Pancreas (tissue), 10 donors: Measurements from ENCODE around the gene ARCN1. TPM values are rescaled to one million over a fixed set of nuclear protein-coding genes. Genes with fewer than 3 reads are reported as not detected.
"Not testable (repeated sequence)": the region's sequence is repeated elsewhere in the genome, so short reads cannot be mapped to it uniquely, and the experiment has no call there.

Experiments used
- ATAC-seq, 4 donors: fragments of 200-7000 bp; cut with Tn5 transposase; one replicate each; pipeline versions ENCODE4 v1.8.0 to v1.9.1; 2020; ENCODE audit warnings: mild to moderate bottlenecking in 4 of 4, moderate library complexity in 4 of 4
- DNase-seq, 6 donors: peaks; one replicate each; pipeline ENCODE4 v3.0.0-alpha.2; 2020
- FAIRE-seq: peaks from 2 replicates; lab custom pipeline; 2012; peaks lifted over from hg19 to GRCh38; lab: Jason Lieb, UNC
- H3K27ac ChIP-seq, 4 donors: fragments of 200-600 bp; sonication (generic); 1 replicate in 3 of 4; 2 replicates in 1 of 4; pipeline versions ENCODE4 v1.5.0 to v1.8.0; 2020
- H3K27me3 ChIP-seq, 4 donors: fragments of 200-600 bp; one replicate each; pipeline ENCODE4 v1.8.0; 2021
- H3K36me3 ChIP-seq, 3 donors: fragments of 200-600 bp; sonication (generic) in 1 of 3; one replicate each; pipeline versions ENCODE4 v1.5.0 to v1.8.0; 2020 to 2021
- H3K4me1 ChIP-seq, 3 donors: fragments of 200-600 bp; one replicate each; pipeline ENCODE4 v1.8.0; 2021
- H3K4me3 ChIP-seq, 4 donors: fragments of 200-600 bp; sonication (generic) in 2 of 4; one replicate each; pipeline versions ENCODE4 v1.5.0 to v1.8.0; 2020 to 2021
- H3K9me3 ChIP-seq, 4 donors: fragments of 200-600 bp; one replicate each; pipeline ENCODE4 v1.8.0; 2021
- CTCF ChIP-seq, 4 donors: fragments of 200-600 bp; sonication (generic) in 3 of 4; IDR thresholded peaks; one replicate each; pipeline versions ENCODE4 v1.5.0 to v1.8.0; 2021; ENCODE audit warnings: antibody characterized with exemption in 4 of 4
- WGBS, 2 donors: extraction: QIAGEN DNeasy Blood & Tissue Kit; methylation state at CpG; one replicate each; pipeline ENCODE4 v1.1.7; 2013; 5-methylcytosine and 5-hydroxymethylcytosine counted together
- intact Hi-C, 3 donors: fragments of 100-400 bp; cut with DNase I; formaldehyde crosslinking; loops; one replicate each; pipeline versions ENCODE4 v1.11.1 to v1.14.2; 2022
- polyA plus RNA-seq, 2 donors: library from polyadenylated mRNA; stranded (reverse); fragments of 200-250 nt; gene quantifications; one replicate each; pipeline ENCODE4 v1.2.3, GENCODE V29; 2013
- total RNA-seq, 6 donors: library from RNA; stranded (reverse); fragmentation: NEBNext Ultra II Directional in 4 of 6; extraction: Animal tissue kit (Norgen Biotek cat#: 25700) in 4 of 6; gene quantifications; one replicate each; pipeline versions ENCODE4 v1.2.1 to v1.2.4, GENCODE V29; 2021 to 2023
- donor health status: healthy with polysubstance abuse.
- donor health status: DM: no; HTN: no; CAD: no; lungs with moderate emphysema.
- donor health status: DM: no; HTN: no; CAD: no.
- donor health status: control.
- donor health status: control.
- donor health status: Bipolar disorder and iron deficiency.
- donor health status: DM: yes; HTN: yes; CAD: no.
- donor health status: DM: no; HTN: no; CAD: no.
- donor health status: DM: no; HTN: no; CAD: no.
- donor health status: DM: yes; HTN: yes; CAD: no.

ARCN1 gene
- total and polyA plus RNA-seq, 8 donors = 39.8 to 105 (median 86.3) TPM

- H3K4me1 ChIP-seq = no peaks in the 10 kb centered on the region
- peaks cover 0 to 5% (median 3%) of the 10 kb centered on the region in 3 donors for H3K36me3 ChIP-seq
- ATAC-seq (no peak), FAIRE-seq (no peak), DNase-seq (no peak)
- no peak overlapping the region for H3K4me3 ChIP-seq
- TF ChIP-seq CTCF (IDR thresholded peaks at IDR 0.05) = no peak
- 88 to 94% methylated on average over 4 of the region's 4 CpGs for WGBS, 2 donors
- H3K9me3 ChIP-seq = no peaks in the 10 kb centered on the region
- H3K27ac ChIP-seq = no peak overlapping the region
- intact Hi-C loops = no loop called here
- no peaks in the 10 kb centered on the region for H3K27me3 ChIP-seq
Observed at GRCh38 chr11:118560806-118561205, 11.4 kb upstream of the ARCN1 start.

GRCh38 chr11:118565051-118565450 lies 7.2 kb upstream of the ARCN1 start:
- Histone ChIP-seq H3K36me3 (no peaks in the 10 kb centered on the region), H3K4me1 (no peaks in the 10 kb centered on the region), H3K9me3 (no peaks in the 10 kb centered on the region), H3K4me3 (peak overlapping the region in 2 of 4 donors; percentile 55 to 64), H3K27ac (no peak overlapping the region), H3K27me3 (no peaks in the 10 kb centered on the region)
- FAIRE-seq = no peak
- ATAC-seq = peak in 3 of 4 donors; percentile 4 to 17 (median 4)
- no peak for TF ChIP-seq CTCF (IDR thresholded peaks at IDR 0.05)
- WGBS, 2 donors = 26 to 40% methylated on average over 5 of the region's 5 CpGs
- intact Hi-C loops = no loop called here
- no peak for DNase-seq

GRCh38 chr11:118569670-118570069 lies 2.5 kb upstream of the ARCN1 start:
- FAIRE-seq (no peak), ATAC-seq (no peak), DNase-seq (no peak)
- Histone ChIP-seq H3K4me3 (no peak overlapping the region), H3K9me3 (no peaks in the 10 kb centered on the region), H3K4me1 (peaks cover 6 to 16% (median 6%) of the 10 kb centered on the region in 3 donors), H3K36me3 (no peaks in the 10 kb centered on the region), H3K27me3 (no peaks in the 10 kb centered on the region), H3K27ac (no peak overlapping the region)
- no peak for TF ChIP-seq CTCF (IDR thresholded peaks at IDR 0.05)
- WGBS, 2 donors = 74 to 86% methylated on average over 2 of the region's 2 CpGs
- intact Hi-C loops = no loop called here

GRCh38 chr11:118570787-118571186 lies 1.4 kb upstream of the ARCN1 start:
- no peak overlapping the region for H3K27ac ChIP-seq
- no peaks in the 10 kb centered on the region for H3K36me3 ChIP-seq
- no peak for DNase-seq
- FAIRE-seq = no peak
- peaks cover 6 to 27% (median 7%) of the 10 kb centered on the region in 3 donors for H3K4me1 ChIP-seq
- intact Hi-C loops = no loop called here
- no peaks in the 10 kb centered on the region for H3K27me3 ChIP-seq
- no peak for ATAC-seq
- 96 to 97% methylated on average over 1 of the region's 1 CpG for WGBS, 2 donors
- TF ChIP-seq CTCF (IDR thresholded peaks at IDR 0.05) = no peak
- H3K4me3 ChIP-seq = no peak overlapping the region
- no peaks in the 10 kb centered on the region for H3K9me3 ChIP-seq

GRCh38 chr11:118571701-118572060 lies 528 bp upstream of the ARCN1 start:
- H3K9me3 ChIP-seq, intact Hi-C loops, DNase-seq, H3K36me3 ChIP-seq, H3K27me3 ChIP-seq, FAIRE-seq: not testable (repeated sequence)
- 12 to 26% methylated on average over 15 of the region's 15 CpGs for WGBS, 2 donors
- peak overlapping the region; percentile 89 to 95 (median 90) for H3K4me3 ChIP-seq
- ATAC-seq = peak in 2 of 4 donors; percentile 8 to 18
- peaks cover 10 to 35% (median 11%) of the 10 kb centered on the region in 3 donors for H3K4me1 ChIP-seq
- peak overlapping the region; percentile 95 to 99 (median 98) for H3K27ac ChIP-seq
